H1 (cell line): ENCODE results near the gene ENOX2. TPM values are rescaled to one million over a fixed set of nuclear protein-coding genes. Genes with fewer than 3 reads are reported as not detected.

ENCODE experiments used
- CTCF ChIA-PET: fragments of 300-600 bp; sonication (Branson Sonifier 250); formaldehyde crosslinking; loops from one replicate; lab custom pipeline; 2021; ENCODE audit not compliant: partially characterized antibody; lab: Charles Lee
- POLR2A ChIA-PET: fragments of 300-600 bp; sonication (Branson Sonifier 250); formaldehyde crosslinking; loops from one replicate; lab custom pipeline; 2021; ENCODE audit warnings: inconsistent platforms; ENCODE audit not compliant: partially characterized antibody; lab: Charles Lee
- DNase-seq, 2 experiments: peaks; one replicate each; pipeline versions ENCODE4 v3.0.0 to v3.0.0-alpha.2; 2010 to 2022; ENCODE audit warnings: low spot score in 2 of 2, low read depth in 1 of 2, mixed read lengths in 1 of 2
- FAIRE-seq: peaks from 2 replicates; lab custom pipeline; 2011; peaks lifted over from hg19 to GRCh38; lab: Jason Lieb, UNC
- H2AFZ ChIP-seq: 2 replicates; pipeline ENCODE4 v1.8.1; 2012; ENCODE audit warnings: low read length, inconsistent platforms
- H2AK5ac ChIP-seq: 2 replicates; pipeline ENCODE4 v1.6.1; 2013; ENCODE audit warnings: low read depth, low read length
- H2BK120ac ChIP-seq: replicated peaks from 2 replicates; pipeline ENCODE3; 2013; ENCODE audit warnings: low read depth, low read length, inconsistent platforms
- H2BK12ac ChIP-seq: 2 replicates; pipeline ENCODE4 v1.6.1; 2013; ENCODE audit warnings: low read depth, low read length
- H2BK15ac ChIP-seq: 2 replicates; pipeline ENCODE4 v1.6.1; 2013; ENCODE audit warnings: low read length
- H2BK20ac ChIP-seq: 2 replicates; pipeline ENCODE4 v1.6.1; 2013; ENCODE audit warnings: low read length
- H2BK5ac ChIP-seq: 2 replicates; pipeline ENCODE4 v1.6.1; 2013; ENCODE audit warnings: low read depth, low read length
- H3K14ac ChIP-seq: 2 replicates; pipeline ENCODE4 v1.6.1; 2013; ENCODE audit warnings: inconsistent platforms; ENCODE audit not compliant: insufficient read length
- H3K18ac ChIP-seq: 2 replicates; pipeline ENCODE4 v1.6.1; 2013; ENCODE audit warnings: low read length; ENCODE audit errors: extremely low read depth
- H3K23ac ChIP-seq: 2 replicates; pipeline ENCODE4 v1.6.1; 2013; ENCODE audit warnings: inconsistent platforms; ENCODE audit not compliant: insufficient read length
- H3K23me2 ChIP-seq: 2 replicates; pipeline ENCODE4 v1.6.1; 2013; ENCODE audit warnings: low read depth, low read length
- H3K27ac ChIP-seq: 2 replicates; pipeline ENCODE4 v1.6.1; 2011; ENCODE audit warnings: low read depth, low read length, inconsistent platforms
- H3K27me3 ChIP-seq, 4 experiments: replicated peaks in 1 of 4; 1 replicate in 1 of 4; 2 replicates in 3 of 4; pipeline versions ENCODE4 v1.6.1 to v1.8.1; 2011 to 2013; ENCODE audit warnings: low read length in 3 of 4, mild to moderate bottlenecking in 3 of 4, inconsistent platforms in 2 of 4, mixed read lengths in 2 of 4, moderate library complexity in 1 of 4; ENCODE audit not compliant: control insufficient read depth in 3 of 4, insufficient read depth in 3 of 4; ENCODE audit errors: extremely low read depth in 1 of 4
- H3K36me3 ChIP-seq, 4 experiments: 2 replicates each; pipeline versions ENCODE4 v1.6.1 to v1.8.1; 2011 to 2013; ENCODE audit warnings: mild to moderate bottlenecking in 4 of 4, low read length in 3 of 4, moderate library complexity in 2 of 4, control low read depth in 1 of 4, inconsistent platforms in 1 of 4; ENCODE audit not compliant: insufficient read depth in 4 of 4, control insufficient read depth in 2 of 4
- H3K4ac ChIP-seq: replicated peaks from 2 replicates; pipeline ENCODE3; 2013; ENCODE audit warnings: low read length, low read depth, mixed read lengths, inconsistent platforms; ENCODE audit not compliant: insufficient read length
- H3K4me1 ChIP-seq, 4 experiments: replicated peaks in 1 of 4; 1 replicate in 1 of 4; 2 replicates in 3 of 4; pipeline versions ENCODE4 v1.6.1 to v1.8.1; 2011 to 2013; ENCODE audit warnings: low read length in 3 of 4, inconsistent platforms in 2 of 4, mixed read lengths in 1 of 4; ENCODE audit not compliant: insufficient read depth in 4 of 4, control insufficient read depth in 3 of 4
- H3K4me2 ChIP-seq, 2 experiments: 2 replicates each; pipeline versions ENCODE4 v1.6.1 to v1.8.1; 2011 to 2013; ENCODE audit warnings: low read depth in 2 of 2, low read length in 2 of 2, control low read depth in 1 of 2, inconsistent platforms in 1 of 2, mild to moderate bottlenecking in 1 of 2; ENCODE audit not compliant: insufficient read depth in 1 of 2
- H3K4me3 ChIP-seq, 4 experiments: fragments of 200-600, 300-600 bp in 1 of 4; sonication (generic), shearing (Covaris generic), sonication (Bioruptor Twin) in 1 of 4; 2 replicates each; pipeline versions ENCODE4 v1.5.1 to v1.8.1; 2011 to 2016; ENCODE audit warnings: low read length in 4 of 4, low read depth in 3 of 4, control low read depth in 2 of 4, inconsistent platforms in 2 of 4, mild to moderate bottlenecking in 2 of 4, mixed read lengths in 1 of 4, moderate library complexity in 1 of 4; ENCODE audit not compliant: insufficient read depth in 2 of 4; ENCODE audit errors: extremely low read depth in 1 of 4
- H3K56ac ChIP-seq: replicated peaks from 2 replicates; pipeline ENCODE3; 2013; ENCODE audit warnings: low read depth, mild to moderate bottlenecking, mixed read lengths, low read length, inconsistent platforms; ENCODE audit not compliant: insufficient read length
- H3K79me1 ChIP-seq: 2 replicates; pipeline ENCODE4 v1.6.1; 2013; ENCODE audit warnings: low read depth, low read length, control low read depth
- H3K79me2 ChIP-seq, 2 experiments: 2 replicates each; pipeline versions ENCODE4 v1.6.1 to v1.8.1; 2012 to 2013; ENCODE audit warnings: low read length in 2 of 2, mild to moderate bottlenecking in 2 of 2, inconsistent platforms in 1 of 2; ENCODE audit not compliant: insufficient read depth in 2 of 2, control insufficient read depth in 1 of 2
- H3K9ac ChIP-seq, 4 experiments: replicated peaks in 1 of 4; 1 replicate in 1 of 4; 2 replicates in 3 of 4; pipeline versions ENCODE4 v1.6.1 to v1.8.1; 2011 to 2013; ENCODE audit warnings: low read depth in 3 of 4, low read length in 3 of 4, control low read depth in 2 of 4, mild to moderate bottlenecking in 2 of 4, moderate library complexity in 2 of 4, inconsistent platforms in 1 of 4; ENCODE audit errors: extremely low read depth in 1 of 4
- H3K9me3 ChIP-seq, 2 experiments: 2 replicates each; pipeline versions ENCODE4 v1.6.1 to v1.8.1; 2012 to 2013; ENCODE audit warnings: mild to moderate bottlenecking in 2 of 2, moderate library complexity in 2 of 2, control low read depth in 1 of 2, inconsistent platforms in 1 of 2, low read depth in 1 of 2, low read length in 1 of 2, mixed read lengths in 1 of 2; ENCODE audit not compliant: insufficient read depth in 2 of 2
- H4K20me1 ChIP-seq, 2 experiments: replicated peaks in 1 of 2; 2 replicates each; pipeline versions ENCODE3 to v1.8.1; 2011 to 2013; ENCODE audit warnings: inconsistent platforms in 2 of 2, low read length in 2 of 2, mild to moderate bottlenecking in 1 of 2; ENCODE audit not compliant: insufficient read depth in 2 of 2, control insufficient read depth in 1 of 2
- H4K5ac ChIP-seq: 2 replicates; pipeline ENCODE4 v1.6.1; 2013; ENCODE audit warnings: low read length, low read depth, mixed read lengths, inconsistent platforms; ENCODE audit not compliant: insufficient read length
- H4K8ac ChIP-seq: 2 replicates; pipeline ENCODE4 v1.8.0; 2013; ENCODE audit warnings: mild to moderate bottlenecking, moderate library complexity, low read length, inconsistent platforms; ENCODE audit not compliant: insufficient read depth; ENCODE audit errors: extremely low read depth
- H4K91ac ChIP-seq: replicated peaks from 2 replicates; pipeline ENCODE3; 2013; ENCODE audit warnings: low read length, mixed read lengths, inconsistent platforms; ENCODE audit not compliant: insufficient read length
- KDM5A ChIP-seq: fragments of 200-600 bp; IDR thresholded peaks from 2 replicates; pipeline ENCODE4 v1.7.1; 2012; ENCODE audit warnings: mild to moderate bottlenecking, low read length, inconsistent platforms, mixed read lengths
- NANOG ChIP-seq: IDR thresholded peaks from 2 replicates; pipeline ENCODE4 v1.6.1; 2011; ENCODE audit warnings: low read length, low read depth, mild to moderate bottlenecking, inconsistent platforms; ENCODE audit not compliant: insufficient read depth, poor library complexity, severe bottlenecking
- RXRA ChIP-seq: IDR thresholded peaks from 2 replicates; pipeline ENCODE4 v1.6.1; 2011; ENCODE audit warnings: low read depth, mild to moderate bottlenecking, low read length, moderate library complexity; ENCODE audit not compliant: insufficient read depth
- WGBS, 2 experiments: shearing (Covaris generic) in 1 of 2; methylation state at CpG; one replicate each; pipeline versions ENCODE4 v1.1.6 to v1.1.7; 2013 to 2015; ENCODE audit warnings: low lambda C conversion rate in 2 of 2, mixed read lengths in 2 of 2, inconsistent platforms in 1 of 2, low coverage in 1 of 2, missing lambda C conversion rate in 1 of 2; ENCODE audit not compliant: insufficient replicate concordance in 2 of 2, insufficient coverage in 1 of 2, insufficient read length in 1 of 2; ENCODE audit errors: extremely low coverage in 1 of 2, missing lambda C conversion rate in 1 of 2; 5-methylcytosine and 5-hydroxymethylcytosine counted together
- polyA plus RNA-seq, 7 experiments: library from polyadenylated mRNA; depleted of rRNA in 3 of 7; stranded (reverse) in 5 of 7; unstranded in 2 of 7; fragments of >200 nt in 5 of 7; fragments of 200-250 nt in 2 of 7; gene quantifications; 1 replicate in 5 of 7; 2 replicates in 1 of 7; 4 replicates in 1 of 7; pipeline versions ENCODE4 v1.2.1 to v1.2.3, GENCODE V29; 2011 to 2013; ENCODE audit warnings: missing spikeins in 2 of 7, mixed read lengths in 2 of 7
- total RNA-seq: library from RNA; stranded (reverse); fragmentation: NEBNext Ultra II Directional; extraction: Animal tissue kit (Norgen Biotek cat#: 25700); gene quantifications from 2 replicates; pipeline ENCODE4 v1.2.1, GENCODE V29; 2021

The ENOX2 gene
- total and polyA plus RNA-seq, 2 of the 8 experiments (the other 6 are each of a cell fraction or from before 2014, with no cell fraction given), result 4.5 to 12.3 TPM

GRCh38 chrX:130909469-130910136 lies 6.6 kb upstream of the ENOX2 start:
- Histone ChIP-seq H3K9ac (no peak overlapping the region), H2BK20ac (no peak overlapping the region), H4K91ac (no peak overlapping the region), H4K5ac (no peak overlapping the region), H3K4me3 (no peak overlapping the region), H3K14ac (no peak overlapping the region), H3K4me1 (no peaks in the 10 kb centered on the region), H3K27me3 (no peaks in the 10 kb centered on the region), H2BK12ac (no peak overlapping the region), H2BK120ac (no peak overlapping the region), H3K79me2 (no peaks in the 10 kb centered on the region), H2BK15ac (no peak overlapping the region), H3K23me2 (no peaks in the 10 kb centered on the region), H4K8ac (no peak overlapping the region), H3K9me3 (no peaks in the 10 kb centered on the region), H3K36me3 (no peaks in the 10 kb centered on the region), H2AFZ (no peak overlapping the region), H3K27ac (no peak overlapping the region), H3K23ac (no peak overlapping the region), H3K4ac (no peak overlapping the region), H2AK5ac (no peak overlapping the region), H3K18ac (no peak overlapping the region), H4K20me1 (no peaks in the 10 kb centered on the region), H3K79me1 (no peaks in the 10 kb centered on the region), H2BK5ac (no peak overlapping the region), H3K4me2 (no peak overlapping the region), H3K56ac (no peak overlapping the region)
- no peak for FAIRE-seq
- ChIA-PET CTCF (no interaction called here), POLR2A (no interaction called here)
- DNase-seq, result no peak
- 90% methylated on average over 1 of the region's 2 CpGs; no CpG with 5 or more reads in 1 of the 2 experiments for WGBS, 2 experiments
- TF ChIP-seq RXRA, result no peak
- no peak for TF ChIP-seq KDM5A
- TF ChIP-seq NANOG, result no peak
